ENCODE measurements around the gene DOCK11.

DNA sequence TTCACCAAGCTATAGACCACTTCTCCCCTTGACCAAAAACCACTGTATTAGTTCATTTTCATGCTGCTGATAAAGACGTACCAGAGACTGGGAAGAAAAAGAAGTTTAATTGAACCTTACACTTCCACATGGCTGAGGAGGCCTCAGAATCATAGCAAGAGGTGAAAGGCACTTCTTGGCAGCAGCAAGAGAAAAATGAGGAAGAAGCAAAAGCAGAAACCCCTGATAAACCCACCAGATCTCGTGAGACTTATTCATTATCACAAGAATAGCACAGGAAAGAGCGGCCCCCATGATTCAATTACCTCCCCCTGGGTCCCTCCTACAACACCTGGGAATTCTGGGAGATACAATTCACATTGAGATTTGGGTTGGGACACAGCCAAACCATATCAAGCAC lies 97.8 kb downstream of the DOCK11 start:
- no peak for TF ChIP-seq POLR2A (IDR thresholded peaks at IDR 0.05)
- TF ChIP-seq, protein P1, sequence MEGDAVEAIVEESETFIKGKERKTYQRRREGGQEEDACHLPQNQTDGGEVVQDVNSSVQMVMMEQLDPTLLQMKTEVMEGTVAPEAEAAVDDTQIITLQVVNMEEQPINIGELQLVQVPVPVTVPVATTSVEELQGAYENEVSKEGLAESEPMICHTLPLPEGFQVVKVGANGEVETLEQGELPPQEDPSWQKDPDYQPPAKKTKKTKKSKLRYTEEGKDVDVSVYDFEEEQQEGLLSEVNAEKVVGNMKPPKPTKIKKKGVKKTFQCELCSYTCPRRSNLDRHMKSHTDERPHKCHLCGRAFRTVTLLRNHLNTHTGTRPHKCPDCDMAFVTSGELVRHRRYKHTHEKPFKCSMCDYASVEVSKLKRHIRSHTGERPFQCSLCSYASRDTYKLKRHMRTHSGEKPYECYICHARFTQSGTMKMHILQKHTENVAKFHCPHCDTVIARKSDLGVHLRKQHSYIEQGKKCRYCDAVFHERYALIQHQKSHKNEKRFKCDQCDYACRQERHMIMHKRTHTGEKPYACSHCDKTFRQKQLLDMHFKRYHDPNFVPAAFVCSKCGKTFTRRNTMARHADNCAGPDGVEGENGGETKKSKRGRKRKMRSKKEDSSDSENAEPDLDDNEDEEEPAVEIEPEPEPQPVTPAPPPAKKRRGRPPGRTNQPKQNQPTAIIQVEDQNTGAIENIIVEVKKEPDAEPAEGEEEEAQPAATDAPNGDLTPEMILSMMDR (IDR thresholded peaks at IDR 0.05), result no peak
